Measurements from ENCODE around the gene GTF2F2. TPM values are rescaled to one million over a fixed set of nuclear protein-coding genes. Genes with fewer than 3 reads are reported as not detected.

The GTF2F2 gene
- total RNA-seq, 2 donors from 2014 or later, result 15.3 to 21.2 TPM

DNA sequence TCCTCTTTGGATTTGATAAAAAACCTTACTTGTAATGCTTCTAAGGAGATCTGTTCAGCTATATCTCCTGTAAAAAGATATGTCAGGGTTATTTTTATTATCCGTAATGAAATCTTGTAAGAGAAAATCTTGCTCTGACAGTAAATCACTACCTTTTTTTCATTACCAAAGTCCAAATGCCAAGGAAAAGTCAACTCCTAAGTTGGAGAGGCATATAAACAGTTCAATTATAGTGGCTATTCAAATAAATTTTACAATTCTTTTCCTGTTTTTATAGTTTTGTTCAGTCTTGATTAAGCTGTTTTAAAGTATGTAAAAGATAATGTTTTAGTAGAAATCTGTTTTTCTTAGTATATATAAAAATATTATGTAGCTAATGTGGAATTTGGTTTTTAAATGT is 71.6 kb downstream of the GTF2F2 start:
- TF ChIP-seq, protein P1, sequence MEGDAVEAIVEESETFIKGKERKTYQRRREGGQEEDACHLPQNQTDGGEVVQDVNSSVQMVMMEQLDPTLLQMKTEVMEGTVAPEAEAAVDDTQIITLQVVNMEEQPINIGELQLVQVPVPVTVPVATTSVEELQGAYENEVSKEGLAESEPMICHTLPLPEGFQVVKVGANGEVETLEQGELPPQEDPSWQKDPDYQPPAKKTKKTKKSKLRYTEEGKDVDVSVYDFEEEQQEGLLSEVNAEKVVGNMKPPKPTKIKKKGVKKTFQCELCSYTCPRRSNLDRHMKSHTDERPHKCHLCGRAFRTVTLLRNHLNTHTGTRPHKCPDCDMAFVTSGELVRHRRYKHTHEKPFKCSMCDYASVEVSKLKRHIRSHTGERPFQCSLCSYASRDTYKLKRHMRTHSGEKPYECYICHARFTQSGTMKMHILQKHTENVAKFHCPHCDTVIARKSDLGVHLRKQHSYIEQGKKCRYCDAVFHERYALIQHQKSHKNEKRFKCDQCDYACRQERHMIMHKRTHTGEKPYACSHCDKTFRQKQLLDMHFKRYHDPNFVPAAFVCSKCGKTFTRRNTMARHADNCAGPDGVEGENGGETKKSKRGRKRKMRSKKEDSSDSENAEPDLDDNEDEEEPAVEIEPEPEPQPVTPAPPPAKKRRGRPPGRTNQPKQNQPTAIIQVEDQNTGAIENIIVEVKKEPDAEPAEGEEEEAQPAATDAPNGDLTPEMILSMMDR (IDR thresholded peaks at IDR 0.05), result no peak
- no peak for TF ChIP-seq POLR2AphosphoS5 (IDR thresholded peaks at IDR 0.05)
- no peak for TF ChIP-seq POLR2A (IDR thresholded peaks at IDR 0.05)
- intact Hi-C loops (cut with DNase I), result loop anchor here (5.0 kb wide), 1 partner anchor 90 kb away; no protein-coding TSS in a partner anchor
- Histone ChIP-seq H3K4me1 (replicated peaks) (no peaks in the 10 kb centered on the region), H3K9me3 (no peaks in the 10 kb centered on the region), H3K27me3 (replicated peaks; ENCODE audit: insufficient read depth) (no peaks in the 10 kb centered on the region), H3K36me3 (no peaks in the 10 kb centered on the region), H3K4me3 (no peak overlapping the region), H3K27ac (no peak overlapping the region)
- DNase-seq (ENCODE audit: low spot score), result no peak
- WGBS, result 38% methylated on average over 1 of the region's 1 CpG

DNA sequence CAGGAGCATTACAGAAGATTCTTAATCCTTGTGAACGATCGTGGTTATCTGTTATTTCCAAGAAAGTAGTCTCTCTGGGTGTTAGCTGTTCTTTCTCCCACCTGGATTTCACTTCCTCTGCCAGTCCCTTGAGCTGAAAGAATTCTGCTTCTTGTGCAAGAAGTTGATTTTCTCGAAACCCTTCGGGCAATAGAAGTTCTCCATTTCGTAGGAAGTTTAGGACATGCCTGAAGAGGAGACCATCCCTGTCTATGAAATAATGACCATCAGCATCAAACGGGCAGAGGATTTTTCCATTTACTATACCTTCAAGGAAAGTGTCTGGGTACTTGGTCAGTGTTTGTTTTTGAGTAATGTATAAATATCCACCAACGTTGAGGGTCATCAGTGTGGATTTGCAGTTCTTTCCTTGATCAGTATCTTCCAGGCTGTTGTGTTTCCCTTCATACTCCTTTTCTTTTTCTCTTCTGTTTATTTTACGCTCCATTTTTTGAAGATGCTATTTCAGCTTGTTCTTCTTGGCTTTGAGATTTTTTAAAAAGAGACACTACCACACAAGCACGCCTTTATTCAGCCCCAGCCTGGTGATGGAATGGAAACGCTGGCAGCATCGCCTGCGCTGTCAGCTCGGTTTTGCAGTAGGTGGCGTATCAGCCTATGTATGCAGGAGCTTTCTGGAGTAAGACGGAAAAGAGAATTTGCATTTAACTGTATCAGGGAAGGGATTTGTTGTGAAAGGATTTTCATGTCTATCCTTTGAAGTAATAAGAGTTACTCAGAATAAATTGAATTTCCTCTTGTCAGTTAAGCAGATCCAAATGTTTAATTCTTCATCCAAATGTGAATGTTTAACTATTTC is 74.0 kb downstream of the GTF2F2 start:
- WGBS, result 85% methylated on average over 15 of the region's 15 CpGs
- no peak for DNase-seq (ENCODE audit: low spot score)

DNA sequence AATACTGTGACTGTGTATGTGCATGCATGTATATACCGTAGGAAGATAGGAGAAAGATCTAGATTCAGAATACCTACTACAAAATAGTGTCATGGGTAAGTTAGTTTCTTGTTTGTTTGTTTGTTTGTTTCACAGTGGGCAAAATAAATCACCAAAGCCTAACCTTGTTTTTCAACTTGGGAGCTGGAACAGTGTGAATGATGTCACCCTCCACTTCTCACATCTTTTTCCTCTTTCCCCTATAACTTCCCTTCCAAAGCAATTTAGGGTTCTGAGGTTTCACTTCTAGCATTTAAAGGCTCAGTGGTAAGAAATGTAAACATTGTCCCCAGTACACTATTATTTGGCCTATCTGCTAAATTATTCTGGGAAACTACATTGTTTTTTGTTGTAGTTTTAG is 75.1 kb downstream of the GTF2F2 start:
- intact Hi-C loops (cut with DNase I), result no loop called here
- DNase-seq (ENCODE audit: low spot score), result no peak
- Histone ChIP-seq H3K27me3 (replicated peaks; ENCODE audit: insufficient read depth) (no peaks in the 10 kb centered on the region), H3K36me3 (no peaks in the 10 kb centered on the region), H3K27ac (no peak overlapping the region), H3K4me1 (replicated peaks) (no peaks in the 10 kb centered on the region), H3K4me3 (no peak overlapping the region), H3K9me3 (no peaks in the 10 kb centered on the region)
- TF ChIP-seq, protein P1 (IDR thresholded peaks at IDR 0.05), result no peak
- TF ChIP-seq POLR2A (IDR thresholded peaks at IDR 0.05), result no peak
- no peak for TF ChIP-seq POLR2AphosphoS5 (IDR thresholded peaks at IDR 0.05)
- WGBS, result 98% methylated on average over 1 of the region's 1 CpG

More for the DNA sequence above, 74.0 kb downstream of the GTF2F2 start:
- Histone ChIP-seq H3K4me3 (no peak overlapping the region), H3K4me1 (replicated peaks) (no peaks in the 10 kb centered on the region), H3K27me3 (replicated peaks; ENCODE audit: insufficient read depth) (no peaks in the 10 kb centered on the region), H3K9me3 (no peaks in the 10 kb centered on the region), H3K36me3 (no peaks in the 10 kb centered on the region), H3K27ac (no peak overlapping the region)
- intact Hi-C loops (cut with DNase I), result loop anchor here (5.0 kb wide), 1 partner anchor 88 kb away; no protein-coding TSS in a partner anchor
- no peak for TF ChIP-seq POLR2AphosphoS5 (IDR thresholded peaks at IDR 0.05)
- no peak for TF ChIP-seq POLR2A (IDR thresholded peaks at IDR 0.05)
- TF ChIP-seq, protein P1 (IDR thresholded peaks at IDR 0.05), result no peak

DNA sequence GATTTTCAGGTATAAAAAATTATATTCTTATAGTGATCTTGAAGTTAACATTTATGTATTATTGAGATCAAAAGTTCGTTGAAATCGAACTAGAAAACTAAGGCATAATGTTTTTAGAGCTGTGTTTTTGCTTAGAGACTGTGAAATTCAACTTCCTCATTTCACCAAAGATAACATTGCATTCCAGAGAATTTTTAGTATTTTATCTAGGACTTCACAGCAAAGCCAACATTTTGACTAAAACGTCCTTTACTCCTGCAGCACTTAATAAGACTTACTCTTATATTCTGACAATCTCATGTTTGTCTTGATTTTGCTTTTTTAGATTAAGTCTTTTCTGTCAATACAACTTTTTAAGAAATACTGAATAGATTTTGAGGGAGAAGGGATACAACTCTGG is 75.8 kb downstream of the GTF2F2 start:
- Histone ChIP-seq H3K4me1 (replicated peaks) (no peaks in the 10 kb centered on the region), H3K4me3 (no peak overlapping the region), H3K36me3 (no peaks in the 10 kb centered on the region), H3K9me3 (no peaks in the 10 kb centered on the region), H3K27ac (no peak overlapping the region), H3K27me3 (replicated peaks; ENCODE audit: insufficient read depth) (no peaks in the 10 kb centered on the region)
- WGBS, result 84% methylated on average over 3 of the region's 3 CpGs
- intact Hi-C loops (cut with DNase I), result no loop called here
- TF ChIP-seq POLR2A (IDR thresholded peaks at IDR 0.05), result no peak
- DNase-seq (ENCODE audit: low spot score), result no peak

DNA sequence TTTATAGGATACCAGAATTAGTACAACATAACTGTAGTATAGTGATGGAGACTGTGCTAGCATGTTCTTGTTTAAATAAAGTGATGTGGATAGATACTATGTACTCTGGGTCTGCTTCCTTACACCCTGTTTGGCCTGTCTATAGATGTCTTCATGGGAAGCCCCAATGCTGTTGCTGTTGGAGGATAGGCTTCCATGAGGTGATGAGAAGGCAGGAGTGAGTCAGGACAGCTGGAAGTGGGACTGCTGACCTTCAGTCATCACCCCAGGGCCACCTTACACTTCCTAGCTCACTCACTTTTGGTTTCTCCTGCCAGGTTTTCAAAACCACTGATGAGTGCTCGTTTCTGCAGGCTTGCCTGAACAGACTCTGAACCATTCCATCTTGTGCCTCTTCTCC is 76.3 kb downstream of the GTF2F2 start:
- H3K27ac ChIP-seq, result no peak overlapping the region

More for the DNA sequence above, 76.3 kb downstream of the GTF2F2 start:
- 80% methylated on average over 1 of the region's 1 CpG for WGBS
- intact Hi-C loops (cut with DNase I), result no loop called here
- Histone ChIP-seq H3K4me1 (replicated peaks) (no peaks in the 10 kb centered on the region), H3K36me3 (no peaks in the 10 kb centered on the region), H3K4me3 (no peak overlapping the region), H3K9me3 (no peaks in the 10 kb centered on the region), H3K27me3 (replicated peaks; ENCODE audit: insufficient read depth) (no peaks in the 10 kb centered on the region)
- TF ChIP-seq, protein P1 (IDR thresholded peaks at IDR 0.05), result no peak
- TF ChIP-seq POLR2A (IDR thresholded peaks at IDR 0.05) (no peak), POLR2AphosphoS5 (IDR thresholded peaks at IDR 0.05) (no peak)
- DNase-seq (ENCODE audit: low spot score), result no peak
